Measurements from ENCODE around the gene ABTB2.

- TF ChIP-seq, protein P1, sequence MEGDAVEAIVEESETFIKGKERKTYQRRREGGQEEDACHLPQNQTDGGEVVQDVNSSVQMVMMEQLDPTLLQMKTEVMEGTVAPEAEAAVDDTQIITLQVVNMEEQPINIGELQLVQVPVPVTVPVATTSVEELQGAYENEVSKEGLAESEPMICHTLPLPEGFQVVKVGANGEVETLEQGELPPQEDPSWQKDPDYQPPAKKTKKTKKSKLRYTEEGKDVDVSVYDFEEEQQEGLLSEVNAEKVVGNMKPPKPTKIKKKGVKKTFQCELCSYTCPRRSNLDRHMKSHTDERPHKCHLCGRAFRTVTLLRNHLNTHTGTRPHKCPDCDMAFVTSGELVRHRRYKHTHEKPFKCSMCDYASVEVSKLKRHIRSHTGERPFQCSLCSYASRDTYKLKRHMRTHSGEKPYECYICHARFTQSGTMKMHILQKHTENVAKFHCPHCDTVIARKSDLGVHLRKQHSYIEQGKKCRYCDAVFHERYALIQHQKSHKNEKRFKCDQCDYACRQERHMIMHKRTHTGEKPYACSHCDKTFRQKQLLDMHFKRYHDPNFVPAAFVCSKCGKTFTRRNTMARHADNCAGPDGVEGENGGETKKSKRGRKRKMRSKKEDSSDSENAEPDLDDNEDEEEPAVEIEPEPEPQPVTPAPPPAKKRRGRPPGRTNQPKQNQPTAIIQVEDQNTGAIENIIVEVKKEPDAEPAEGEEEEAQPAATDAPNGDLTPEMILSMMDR (IDR thresholded peaks at IDR 0.05): no peak
- no peak for TF ChIP-seq POLR2AphosphoS5 (IDR thresholded peaks at IDR 0.05)
- no peak for TF ChIP-seq POLR2A (IDR thresholded peaks at IDR 0.05)
- TF ChIP-seq EP300 (IDR thresholded peaks at IDR 0.05): no peak
These were observed 206.6 kb downstream of the ABTB2 start for GRCh38 chr11:34151166-34151565.
